Mesothelial cell of epicardium (in vitro differentiated cells): ENCODE data around the gene DGAT2. TPM values are rescaled to one million over a fixed set of nuclear protein-coding genes. Genes with fewer than 3 reads are reported as not detected.

Experiments used
- DNase-seq, 2 experiments: peaks; one replicate each; pipeline ENCODE4 v3.0.0; 2021; ENCODE audit warnings: low spot score in 2 of 2; ENCODE audit not compliant: unreplicated experiment in 2 of 2
- H3K27ac Mint-ChIP-seq: 2 replicates; pipeline ENCODE4 v1.8.0; 2021; ENCODE audit warnings: mixed read lengths
- H3K27me3 Mint-ChIP-seq: 2 replicates; pipeline ENCODE4 v1.8.0; 2021; ENCODE audit warnings: low read depth, mixed read lengths
- H3K36me3 Mint-ChIP-seq: 2 replicates; pipeline ENCODE4 v1.8.0; 2021; ENCODE audit warnings: mixed read lengths
- H3K4me1 Mint-ChIP-seq: 2 replicates; pipeline ENCODE4 v1.8.0; 2021; ENCODE audit warnings: mixed read lengths
- H3K4me3 Mint-ChIP-seq: 2 replicates; pipeline ENCODE4 v1.8.0; 2021; ENCODE audit warnings: mild to moderate bottlenecking, moderate library complexity, mixed read lengths
- H3K9me3 Mint-ChIP-seq: 2 replicates; pipeline ENCODE4 v1.8.0; 2021; ENCODE audit warnings: mixed read lengths
- CTCF ChIP-seq: fragments of 200-600 bp; sonication (generic); IDR thresholded peaks from one replicate; pipeline ENCODE4 v1.5.0; 2021; ENCODE audit warnings: antibody characterized with exemption; ENCODE audit not compliant: unreplicated experiment
- total RNA-seq: library from RNA; stranded (reverse); gene quantifications from 3 replicates; pipeline ENCODE4 v1.2.1, GENCODE V29; 2021

DGAT2 gene
- total RNA-seq, 1 donor from 2014 or later, result 1.3 TPM

GRCh38 chr11:75778962-75779361 is 10.4 kb downstream of the DGAT2 start:
- H3K9me3 Mint-ChIP-seq, result no peaks in the 10 kb centered on the region
- no peaks in the 10 kb centered on the region for H3K27me3 Mint-ChIP-seq

GRCh38 chr11:75779960-75780359 is 11.4 kb downstream of the DGAT2 start:
- no peaks in the 10 kb centered on the region for H3K4me1 Mint-ChIP-seq
- H3K9me3 Mint-ChIP-seq, result no peaks in the 10 kb centered on the region
- H3K36me3 Mint-ChIP-seq, result no peaks in the 10 kb centered on the region
- H3K4me3 Mint-ChIP-seq, result no peak overlapping the region
- no peak overlapping the region for H3K27ac Mint-ChIP-seq
- no peak for TF ChIP-seq CTCF
- no peaks in the 10 kb centered on the region for H3K27me3 Mint-ChIP-seq
- no peak for DNase-seq

More at GRCh38 chr11:75778962-75779361, 10.4 kb downstream of the DGAT2 start:
- no peak for DNase-seq
- Mint-ChIP-seq H3K36me3 (no peaks in the 10 kb centered on the region), H3K4me1 (no peaks in the 10 kb centered on the region), H3K27ac (no peak overlapping the region), H3K4me3 (no peak overlapping the region)
- no peak for TF ChIP-seq CTCF

GRCh38 chr11:75780888-75781287 is 12.3 kb downstream of the DGAT2 start:
- Mint-ChIP-seq H3K27me3 (no peaks in the 10 kb centered on the region), H3K4me3 (no peak overlapping the region)
- no peak for DNase-seq

GRCh38 chr11:75781296-75781695 is 12.7 kb downstream of the DGAT2 start:
- DNase-seq, result no peak
- Mint-ChIP-seq H3K4me3 (no peak overlapping the region), H3K36me3 (no peaks in the 10 kb centered on the region), H3K4me1 (no peaks in the 10 kb centered on the region), H3K27ac (no peak overlapping the region), H3K27me3 (no peaks in the 10 kb centered on the region), H3K9me3 (no peaks in the 10 kb centered on the region)
- TF ChIP-seq CTCF, result no peak

More at GRCh38 chr11:75780888-75781287, 12.3 kb downstream of the DGAT2 start:
- H3K36me3 Mint-ChIP-seq, result no peaks in the 10 kb centered on the region
- no peaks in the 10 kb centered on the region for H3K9me3 Mint-ChIP-seq
- TF ChIP-seq CTCF, result no peak
- H3K27ac Mint-ChIP-seq, result no peak overlapping the region
- no peaks in the 10 kb centered on the region for H3K4me1 Mint-ChIP-seq

- Mint-ChIP-seq H3K36me3 (no peaks in the 10 kb centered on the region), H3K4me3 (no peak overlapping the region), H3K27me3 (no peaks in the 10 kb centered on the region), H3K4me1 (no peaks in the 10 kb centered on the region), H3K9me3 (no peaks in the 10 kb centered on the region), H3K27ac (no peak overlapping the region)
- DNase-seq, result no peak
- no peak for TF ChIP-seq CTCF
These were observed 13.3 kb downstream of the DGAT2 start for GRCh38 chr11:75781831-75782230.
